Measurements from ENCODE around the gene ZNF18.

DNA sequence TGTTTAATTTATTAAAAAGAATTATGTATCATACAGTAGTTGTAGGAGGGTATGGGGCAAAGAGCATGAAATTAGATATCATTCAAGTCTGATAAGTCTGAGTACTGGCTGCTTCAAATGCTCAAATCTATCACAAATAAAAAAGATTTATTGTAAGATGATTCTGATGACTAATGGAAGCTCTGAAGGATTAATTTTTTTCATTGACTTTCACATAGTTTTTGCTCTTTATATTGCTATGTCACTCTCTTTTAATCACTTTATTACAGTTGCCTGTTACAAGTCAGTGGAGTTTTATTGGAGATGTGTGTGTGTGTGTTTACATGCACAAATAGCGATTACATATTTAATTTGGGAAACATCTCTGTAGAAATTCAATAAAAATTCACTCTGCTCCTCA, 38.4 kb upstream of the ZNF18 start:
- TF ChIP-seq, protein P1, sequence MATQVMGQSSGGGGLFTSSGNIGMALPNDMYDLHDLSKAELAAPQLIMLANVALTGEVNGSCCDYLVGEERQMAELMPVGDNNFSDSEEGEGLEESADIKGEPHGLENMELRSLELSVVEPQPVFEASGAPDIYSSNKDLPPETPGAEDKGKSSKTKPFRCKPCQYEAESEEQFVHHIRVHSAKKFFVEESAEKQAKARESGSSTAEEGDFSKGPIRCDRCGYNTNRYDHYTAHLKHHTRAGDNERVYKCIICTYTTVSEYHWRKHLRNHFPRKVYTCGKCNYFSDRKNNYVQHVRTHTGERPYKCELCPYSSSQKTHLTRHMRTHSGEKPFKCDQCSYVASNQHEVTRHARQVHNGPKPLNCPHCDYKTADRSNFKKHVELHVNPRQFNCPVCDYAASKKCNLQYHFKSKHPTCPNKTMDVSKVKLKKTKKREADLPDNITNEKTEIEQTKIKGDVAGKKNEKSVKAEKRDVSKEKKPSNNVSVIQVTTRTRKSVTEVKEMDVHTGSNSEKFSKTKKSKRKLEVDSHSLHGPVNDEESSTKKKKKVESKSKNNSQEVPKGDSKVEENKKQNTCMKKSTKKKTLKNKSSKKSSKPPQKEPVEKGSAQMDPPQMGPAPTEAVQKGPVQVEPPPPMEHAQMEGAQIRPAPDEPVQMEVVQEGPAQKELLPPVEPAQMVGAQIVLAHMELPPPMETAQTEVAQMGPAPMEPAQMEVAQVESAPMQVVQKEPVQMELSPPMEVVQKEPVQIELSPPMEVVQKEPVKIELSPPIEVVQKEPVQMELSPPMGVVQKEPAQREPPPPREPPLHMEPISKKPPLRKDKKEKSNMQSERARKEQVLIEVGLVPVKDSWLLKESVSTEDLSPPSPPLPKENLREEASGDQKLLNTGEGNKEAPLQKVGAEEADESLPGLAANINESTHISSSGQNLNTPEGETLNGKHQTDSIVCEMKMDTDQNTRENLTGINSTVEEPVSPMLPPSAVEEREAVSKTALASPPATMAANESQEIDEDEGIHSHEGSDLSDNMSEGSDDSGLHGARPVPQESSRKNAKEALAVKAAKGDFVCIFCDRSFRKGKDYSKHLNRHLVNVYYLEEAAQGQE (IDR thresholded peaks at IDR 0.05; ENCODE audit: insufficient read depth in 1 of 2, low read depth in 2 of 2, low read length in 2 of 2): no peak
- TF ChIP-seq POLR2AphosphoS5 (IDR thresholded peaks at IDR 0.05; ENCODE audit: low read depth, low read length): no peak
